Stimulated activated naive CD4-positive, alpha-beta T cell treated with Interleukin-2 at 50 U/mL for 16 hours (primary cell): ENCODE data around the gene GDF15.
"Not testable (repeated sequence)": the region's sequence is repeated elsewhere in the genome, so short reads cannot be mapped to it uniquely, and the experiment has no call there.

Experiments
- DNase-seq: peaks from one replicate; lab custom pipeline; 2025; lab: John Stamatoyannopoulos, UW

GDF15 gene, protein sequence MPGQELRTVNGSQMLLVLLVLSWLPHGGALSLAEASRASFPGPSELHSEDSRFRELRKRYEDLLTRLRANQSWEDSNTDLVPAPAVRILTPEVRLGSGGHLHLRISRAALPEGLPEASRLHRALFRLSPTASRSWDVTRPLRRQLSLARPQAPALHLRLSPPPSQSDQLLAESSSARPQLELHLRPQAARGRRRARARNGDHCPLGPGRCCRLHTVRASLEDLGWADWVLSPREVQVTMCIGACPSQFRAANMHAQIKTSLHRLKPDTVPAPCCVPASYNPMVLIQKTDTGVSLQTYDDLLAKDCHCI

DNA sequence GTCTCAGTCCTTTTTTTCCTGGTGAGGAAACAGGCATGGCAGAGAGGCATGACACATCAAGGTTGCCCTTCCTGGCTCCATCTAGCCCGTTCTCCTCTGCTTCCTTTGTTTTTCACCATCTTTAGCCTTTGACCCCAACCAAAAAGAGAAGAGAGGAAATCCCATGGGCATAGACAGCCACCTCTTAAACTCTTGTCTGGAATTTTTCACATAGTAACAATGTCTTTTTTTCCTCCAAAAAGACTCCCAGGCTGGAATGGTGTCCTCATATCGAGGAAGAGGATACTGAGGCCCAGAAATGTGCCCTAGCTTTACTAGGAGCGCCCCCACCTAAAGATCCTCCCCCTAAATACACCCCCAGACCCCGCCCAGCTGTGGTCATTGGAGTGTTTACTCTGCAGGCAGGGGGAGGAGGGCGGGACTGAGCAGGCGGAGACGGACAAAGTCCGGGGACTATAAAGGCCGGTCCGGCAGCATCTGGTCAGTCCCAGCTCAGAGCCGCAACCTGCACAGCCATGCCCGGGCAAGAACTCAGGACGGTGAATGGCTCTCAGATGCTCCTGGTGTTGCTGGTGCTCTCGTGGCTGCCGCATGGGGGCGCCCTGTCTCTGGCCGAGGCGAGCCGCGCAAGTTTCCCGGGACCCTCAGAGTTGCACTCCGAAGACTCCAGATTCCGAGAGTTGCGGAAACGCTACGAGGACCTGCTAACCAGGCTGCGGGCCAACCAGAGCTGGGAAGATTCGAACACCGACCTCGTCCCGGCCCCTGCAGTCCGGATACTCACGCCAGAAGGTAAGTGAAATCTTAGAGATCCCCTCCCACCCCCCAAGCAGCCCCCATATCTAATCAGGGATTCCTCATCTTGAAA is at the start of gene GDF15:
TSS of gene GDF15 (plus strand) at position 484 of the 868 bp plus-strand sequence. CDS start at position 516, 32 bp downstream.
- no peak for DNase-seq

DNA sequence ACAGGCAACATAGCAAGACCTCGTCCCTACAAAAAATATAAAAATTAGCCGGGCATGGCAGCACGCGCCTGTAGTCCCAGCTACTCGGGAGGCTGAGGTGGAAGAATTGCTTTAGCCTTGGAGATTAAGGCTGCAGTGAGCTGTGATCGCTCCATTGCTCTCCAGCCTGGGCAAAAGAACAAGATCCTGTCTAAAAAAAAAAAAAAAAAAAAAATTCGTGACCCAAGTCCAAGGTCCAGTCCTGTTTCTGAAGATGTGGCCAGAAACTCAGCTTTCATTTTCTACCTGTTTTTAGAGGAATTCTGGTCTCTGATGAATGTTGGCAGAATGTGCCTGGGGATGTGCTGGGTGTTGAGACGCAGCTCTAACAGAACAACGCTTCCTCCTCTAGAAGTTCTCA is 47.4 kb upstream of the GDF15 start:
- no peak for DNase-seq

DNA sequence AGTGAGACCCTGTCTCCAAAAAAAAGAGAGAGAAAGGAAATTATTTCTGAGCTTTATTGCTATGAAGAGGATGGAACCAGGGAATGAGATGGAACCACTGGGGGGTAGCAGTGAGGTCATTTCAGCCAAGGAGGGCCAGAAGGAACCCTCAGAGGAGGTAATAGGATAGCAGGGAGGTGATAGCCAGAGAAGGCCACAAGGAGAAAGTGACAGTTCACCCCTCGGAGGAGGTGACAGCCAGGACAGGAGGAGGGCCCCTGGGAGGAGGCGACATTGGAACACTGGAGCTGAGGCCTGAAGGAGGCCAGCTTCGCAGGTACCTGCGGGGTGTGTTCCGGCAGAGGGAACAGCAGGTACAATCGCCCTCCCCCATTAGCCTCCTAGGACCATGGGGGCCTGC is 46.2 kb upstream of the GDF15 start:
- no peak for DNase-seq

DNA sequence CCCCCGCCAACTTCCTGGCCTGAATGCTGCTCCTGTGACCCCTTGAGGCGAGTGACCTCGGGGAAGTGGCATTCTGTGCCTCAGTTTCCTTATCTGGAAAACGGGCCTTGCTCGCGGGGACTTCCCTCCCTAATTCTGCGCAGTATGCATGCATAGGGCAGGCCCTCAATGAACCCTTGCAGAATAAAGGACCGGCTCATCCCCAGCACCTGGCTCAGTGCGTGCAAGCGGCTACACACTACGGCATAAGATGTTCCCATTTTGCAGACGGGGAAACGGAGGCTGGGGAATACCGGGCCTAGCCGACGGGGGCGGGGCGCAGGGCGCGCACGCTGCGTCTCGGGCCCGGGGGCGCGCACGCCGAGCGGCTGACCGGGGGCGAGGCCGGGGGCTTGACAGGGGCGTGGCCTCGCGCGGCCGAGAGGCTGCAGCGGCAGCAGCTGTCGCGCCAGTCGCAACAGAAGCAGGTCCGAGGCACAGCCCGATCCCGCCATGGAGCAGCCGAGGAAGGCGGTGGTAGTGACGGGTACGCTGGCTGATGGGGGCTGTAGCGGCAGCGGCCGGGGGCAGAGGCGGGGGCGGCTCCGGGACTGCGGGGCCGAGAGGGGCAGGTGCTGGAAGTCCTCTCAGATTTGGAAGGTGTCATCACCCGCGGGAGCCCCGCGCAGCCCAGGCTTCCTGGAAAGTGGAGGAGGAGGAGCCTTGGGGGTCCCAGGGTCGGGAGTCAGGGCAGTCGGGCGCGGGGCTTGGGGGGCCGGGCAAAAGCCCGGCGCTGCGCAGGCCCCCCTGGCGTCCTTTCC is 45.6 kb upstream of the GDF15 start, which contains the start of gene PGPEP1:
TSS of gene PGPEP1 (plus strand) at position 409 of the 800 bp plus-strand sequence. CDS start at position 493, 84 bp downstream.
- DNase-seq, result peak; percentile 51

DNA sequence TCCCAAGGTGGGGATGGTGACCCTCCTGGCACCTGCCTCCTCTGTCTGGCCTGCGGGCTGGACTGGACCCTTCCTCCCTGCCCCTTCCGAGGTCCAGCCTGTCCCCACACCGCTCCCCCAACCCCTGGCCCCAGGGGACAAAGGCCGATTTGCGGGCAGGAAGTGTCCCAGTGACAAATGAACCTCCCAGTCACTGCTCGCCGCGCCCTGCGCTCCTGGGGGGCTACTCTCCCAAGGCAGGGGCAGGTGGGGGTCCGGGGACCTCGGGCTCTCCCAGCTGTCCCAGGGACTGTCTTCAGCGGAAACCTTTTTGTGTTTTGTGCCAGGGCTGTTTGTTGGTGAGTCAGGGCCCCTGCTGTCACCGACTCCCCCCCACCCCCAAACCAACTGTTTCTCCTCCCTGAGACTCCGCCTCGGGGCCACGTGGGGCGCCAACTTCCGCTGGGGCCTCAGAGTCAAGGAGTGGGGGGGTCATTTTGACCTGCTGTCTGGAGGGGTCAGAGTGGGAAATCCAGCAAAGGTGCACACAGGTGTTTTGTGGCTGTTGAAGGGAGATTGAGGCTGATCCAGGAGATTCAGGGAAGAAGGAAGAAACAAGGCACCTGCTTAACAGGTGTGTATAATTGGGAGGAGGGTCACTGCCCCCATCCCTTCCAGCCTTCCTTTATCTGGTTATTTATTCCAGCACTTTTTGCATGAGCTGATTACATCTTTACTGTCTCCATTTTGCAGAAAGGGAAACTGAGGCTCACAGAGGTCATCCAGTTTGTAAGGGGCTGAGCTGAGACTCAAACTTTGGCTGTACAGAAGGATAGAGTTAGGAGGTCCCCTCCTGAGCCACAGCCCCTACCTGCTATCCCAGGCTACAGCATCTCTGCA is 44.7 kb upstream of the GDF15 start:
- DNase-seq, result peak; percentile 64

DNA sequence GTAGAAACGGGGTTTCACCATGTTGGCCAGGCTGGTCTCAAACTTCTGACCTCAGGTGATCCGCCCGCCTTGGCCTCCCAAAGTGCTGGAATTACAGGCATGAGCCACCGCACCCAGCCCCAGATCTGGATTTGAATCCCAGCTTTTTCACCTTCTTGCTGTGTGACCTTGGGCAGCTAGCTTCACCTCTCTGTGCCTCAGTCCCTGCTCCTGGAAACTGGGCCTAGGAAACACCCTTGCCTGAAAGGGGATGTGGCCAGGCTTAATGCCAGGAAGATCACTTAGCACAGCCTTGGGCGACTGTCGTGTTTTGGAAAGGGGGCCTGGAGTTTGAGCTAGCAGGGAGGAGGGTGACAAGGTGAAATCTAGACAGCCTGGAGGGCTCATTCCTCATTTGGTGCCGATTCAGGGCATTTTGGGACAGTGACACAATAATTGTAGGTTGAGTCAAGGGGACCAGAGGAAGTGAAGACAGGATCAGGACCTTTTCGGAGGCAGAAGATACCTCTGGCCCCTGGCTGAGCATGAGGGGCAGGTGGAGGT is 43.8 kb upstream of the GDF15 start:
- no peak for DNase-seq

DNA sequence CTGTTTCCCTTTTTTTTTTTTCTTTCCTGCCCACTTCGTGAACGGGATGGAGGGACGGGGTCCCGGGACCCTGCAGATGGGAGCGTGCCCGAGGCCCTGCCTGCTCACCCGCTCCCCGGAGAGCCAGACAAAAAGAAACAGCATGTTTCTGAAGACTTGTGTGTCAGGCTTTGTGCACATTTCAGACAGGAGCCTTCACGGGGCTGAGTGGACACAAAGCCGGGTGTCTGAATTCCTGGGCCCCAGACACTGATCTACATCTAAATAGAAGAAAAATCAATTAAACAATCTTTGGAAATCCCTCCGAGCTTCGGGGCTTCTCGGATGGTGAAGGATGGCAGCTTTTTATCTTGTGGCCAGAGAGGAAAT is 41.4 kb upstream of the GDF15 start:
- no peak for DNase-seq

DNA sequence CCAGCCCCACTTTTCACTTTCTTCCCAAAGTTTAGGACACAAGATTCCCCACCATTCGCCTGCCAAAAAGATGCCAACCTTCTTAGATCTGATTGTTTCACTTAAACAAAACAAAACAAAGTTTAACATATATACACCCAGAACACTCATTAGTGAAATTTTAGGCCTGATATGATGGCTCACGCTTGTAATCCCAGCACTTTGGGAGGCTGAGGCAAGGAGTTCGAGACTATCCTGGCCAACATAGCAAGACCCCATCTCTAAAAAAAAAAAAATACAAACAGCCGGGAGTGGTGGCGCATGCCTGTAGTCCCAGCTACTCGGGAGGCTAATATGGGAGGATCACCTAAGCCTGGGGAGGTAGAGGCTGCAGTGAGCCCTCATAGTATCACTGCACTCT is 40.7 kb upstream of the GDF15 start:
- DNase-seq, result no peak

DNA sequence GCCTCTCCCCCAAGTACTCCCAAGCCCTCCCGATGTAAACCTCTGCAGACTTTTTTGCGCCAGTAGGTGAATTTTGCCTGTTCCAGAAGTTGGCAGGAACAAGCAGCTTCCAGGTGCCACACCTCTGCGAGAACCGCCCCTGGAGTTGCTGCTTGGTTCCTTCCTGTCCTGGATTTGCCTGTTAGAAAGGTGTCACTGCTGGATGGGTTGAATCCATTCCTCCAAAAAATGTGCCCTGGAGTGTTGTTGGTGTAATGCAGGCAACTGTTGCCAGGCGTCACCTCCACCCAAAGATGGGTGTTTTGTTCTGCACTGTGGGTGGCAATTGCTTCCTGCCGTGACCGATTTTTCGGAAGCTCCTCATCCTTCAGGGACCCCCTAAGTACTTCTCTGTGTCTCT is 39.9 kb upstream of the GDF15 start:
- no peak for DNase-seq

DNA sequence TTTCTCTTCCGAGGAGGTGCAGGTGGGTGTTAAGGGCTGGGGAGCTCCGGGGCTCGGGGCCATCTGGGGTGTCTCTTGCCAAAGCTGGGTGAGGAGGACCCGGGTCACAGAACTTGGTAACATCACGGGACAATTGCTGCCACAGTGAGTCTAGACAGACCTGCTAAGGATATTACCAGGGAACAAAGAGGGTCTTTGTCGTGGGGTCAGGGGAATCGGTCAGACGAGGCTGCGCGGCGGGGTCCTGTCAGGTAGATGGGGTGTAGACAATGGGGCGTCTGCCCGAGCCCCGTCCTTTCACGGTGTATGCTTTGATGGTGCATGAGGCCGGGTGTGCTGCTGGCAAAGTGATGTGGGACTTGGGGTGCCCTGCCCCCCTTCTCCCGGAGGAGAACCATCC is 37.8 kb upstream of the GDF15 start:
- DNase-seq, result no peak

DNA sequence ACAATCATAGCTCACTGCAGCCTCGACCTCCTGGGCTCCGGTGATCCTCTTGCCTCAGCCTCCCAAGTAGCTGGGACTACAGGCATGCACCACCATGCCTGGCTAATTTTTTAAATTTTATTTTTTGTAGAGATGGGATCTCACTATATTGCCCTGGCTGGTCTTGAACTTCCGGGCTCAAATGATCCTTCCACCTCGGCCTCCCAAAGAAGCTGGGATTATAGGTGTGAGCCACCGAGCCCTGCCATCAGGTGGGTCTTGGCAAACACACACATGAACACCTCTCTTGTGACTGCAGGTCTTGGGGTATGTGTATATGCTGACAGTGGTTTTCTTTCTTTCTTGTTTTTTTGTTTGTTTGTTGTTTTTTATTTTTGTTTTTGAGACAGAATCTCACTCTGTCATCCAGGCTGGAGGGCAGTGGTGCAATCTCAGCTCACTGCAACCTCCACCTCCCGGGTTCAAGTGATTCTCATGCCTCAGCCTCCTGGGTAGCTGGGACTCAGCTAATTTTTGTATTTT is 37.1 kb upstream of the GDF15 start:
- not testable (repeated sequence) for DNase-seq

DNA sequence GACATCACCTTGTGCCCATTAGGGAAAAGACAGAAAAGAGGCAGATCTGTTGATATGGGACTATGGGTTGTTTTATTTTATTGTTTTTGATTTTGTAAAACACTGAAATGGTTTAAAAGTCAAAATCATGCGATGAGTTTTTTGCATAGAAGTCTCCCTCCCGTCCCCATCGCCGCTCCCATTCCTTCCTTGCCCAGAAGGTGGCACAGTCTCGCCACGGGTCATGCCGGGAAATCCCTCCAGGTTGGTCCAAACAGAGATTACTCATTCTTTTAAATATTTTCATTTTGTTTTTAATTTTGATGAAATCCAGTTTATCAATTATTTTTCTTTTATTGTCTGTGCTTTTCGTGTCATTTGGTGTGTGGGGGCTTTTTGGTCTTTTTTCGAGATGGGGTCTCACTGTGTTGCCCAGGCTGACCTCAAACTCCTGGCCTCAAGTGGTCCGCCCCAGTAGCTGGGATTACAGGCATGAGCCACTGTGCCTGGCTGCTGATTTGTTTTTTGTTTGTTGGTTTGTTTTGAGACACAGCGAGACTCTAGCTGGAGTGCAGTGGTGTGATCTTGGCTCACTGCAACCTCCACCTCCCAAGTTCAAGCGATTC is 36.3 kb upstream of the GDF15 start:
- DNase-seq, result no peak

DNA sequence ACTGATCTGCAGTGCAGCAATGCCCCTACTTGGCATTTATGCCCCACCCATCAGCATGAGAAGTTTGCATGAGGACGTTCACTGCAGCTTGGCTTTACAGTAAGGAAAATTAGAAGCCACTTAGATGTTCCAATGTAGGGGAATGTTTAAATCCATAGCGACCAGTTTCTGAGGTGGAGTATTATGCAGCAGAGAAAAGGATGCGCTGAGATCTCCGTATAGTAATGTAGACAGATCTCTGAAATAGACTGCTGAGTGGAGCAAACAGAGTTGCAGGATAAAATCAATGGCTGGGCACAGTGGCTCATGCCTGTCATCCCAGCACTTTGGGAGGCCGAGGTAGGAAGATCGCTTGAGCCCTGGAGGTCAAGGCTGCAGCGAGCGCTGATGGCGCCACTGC is 35.5 kb upstream of the GDF15 start:
- DNase-seq, result no peak

DNA sequence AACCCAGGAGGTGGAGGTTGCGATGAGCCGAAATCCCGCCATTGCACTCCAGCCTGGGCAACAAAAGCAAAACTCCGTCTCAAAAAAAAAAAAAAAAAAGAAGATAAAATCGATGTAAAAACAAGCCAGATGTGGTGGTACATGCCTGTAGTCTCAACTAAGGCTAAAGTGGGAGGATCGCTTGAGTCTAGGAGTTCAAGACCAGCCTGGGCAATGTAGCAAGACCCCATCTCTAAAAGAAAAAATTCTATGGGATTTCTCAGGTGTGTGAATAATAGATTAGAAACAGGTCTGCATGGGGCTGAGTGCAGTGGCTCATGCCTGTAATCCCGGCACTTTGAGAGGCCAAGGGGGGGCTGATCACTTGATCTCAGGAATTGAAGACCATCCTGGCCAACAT is 34.4 kb upstream of the GDF15 start:
- DNase-seq, result no peak

DNA sequence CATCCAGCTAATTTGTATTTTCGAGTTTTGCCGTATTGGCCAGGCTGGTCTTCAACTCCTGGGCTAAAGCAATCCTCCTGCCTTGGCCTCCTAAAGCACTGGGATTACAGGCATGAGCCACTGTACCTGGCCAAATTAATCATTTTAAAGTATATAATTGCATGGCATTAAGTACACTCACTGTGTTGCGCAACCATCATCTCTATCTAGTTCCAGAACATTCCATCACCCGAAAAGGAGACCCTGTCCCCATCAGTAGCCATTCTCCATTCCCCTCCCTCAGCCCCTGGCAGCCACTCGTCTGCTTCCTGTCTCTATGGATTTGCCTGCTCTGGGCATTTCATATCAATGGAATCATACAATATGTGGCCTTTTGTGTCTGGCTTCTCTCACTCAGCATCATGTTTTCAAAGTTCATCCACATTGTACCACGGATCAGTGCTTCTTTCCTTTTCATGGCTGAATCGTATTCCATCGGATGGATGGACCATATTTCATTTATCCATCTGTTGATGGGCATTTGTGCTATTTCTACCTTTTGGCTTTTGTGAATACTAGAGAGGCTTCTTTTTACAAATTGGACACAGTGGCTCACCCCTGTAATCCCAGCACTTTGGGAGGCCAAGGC is 32.5 kb upstream of the GDF15 start:
- no peak for DNase-seq

DNA sequence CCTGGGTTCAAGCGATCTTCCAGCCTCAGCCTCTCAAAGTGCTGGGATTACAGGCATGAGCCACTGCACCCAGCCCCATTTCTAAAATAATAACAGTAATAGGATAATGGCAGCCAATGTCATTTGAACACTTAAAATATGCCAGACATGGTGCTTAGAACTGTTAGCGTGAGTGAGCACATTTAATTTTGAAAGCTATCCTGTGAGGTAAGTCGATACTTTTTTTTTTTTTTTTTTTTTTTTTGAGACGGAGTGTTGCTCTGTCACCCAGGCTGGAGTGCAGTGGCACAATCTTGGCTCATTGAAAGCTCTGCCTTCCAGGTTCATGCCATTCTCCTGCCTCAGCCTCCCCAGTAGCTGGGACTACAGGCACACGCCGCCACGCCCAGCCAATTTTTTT is 31.2 kb upstream of the GDF15 start:
- not testable (repeated sequence) for DNase-seq

DNA sequence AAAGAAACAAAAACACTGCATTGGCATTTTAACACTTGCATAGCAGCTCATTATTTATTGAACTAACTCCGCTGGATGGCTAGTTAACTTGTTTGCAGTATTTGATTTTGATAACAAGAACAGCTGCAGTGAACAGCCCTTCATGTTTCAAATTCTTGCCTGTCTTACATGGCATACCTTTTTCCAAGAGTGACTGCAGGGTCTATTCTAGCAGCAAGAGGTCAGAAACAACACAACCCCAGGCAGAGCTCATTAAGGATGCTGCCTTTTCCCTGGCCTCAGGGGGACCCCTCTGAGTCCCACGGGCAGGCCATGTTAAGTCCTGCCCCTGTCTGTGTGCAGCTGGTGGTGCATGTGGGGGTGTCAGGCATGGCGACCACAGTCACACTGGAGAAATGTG is 28.9 kb upstream of the GDF15 start:
- no peak for DNase-seq

DNA sequence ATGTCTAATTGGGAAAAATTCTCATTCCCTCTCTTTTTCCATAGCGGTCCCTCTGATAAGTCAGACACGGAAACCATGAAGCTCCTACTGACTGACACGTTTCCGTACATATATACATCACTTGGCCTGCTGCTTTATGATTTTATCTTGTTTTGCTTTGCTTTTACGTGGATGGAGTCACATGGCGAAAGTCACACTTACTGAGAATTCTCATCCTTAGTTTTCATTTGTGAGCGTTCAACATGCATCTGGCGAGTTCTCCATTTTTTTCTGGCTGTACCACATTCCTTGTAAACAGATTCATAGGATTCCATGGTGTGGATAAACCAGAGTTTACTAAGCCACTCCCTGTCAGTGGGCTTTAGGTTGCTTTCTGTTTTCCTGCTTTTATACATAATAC is 24.3 kb upstream of the GDF15 start:
- DNase-seq, result no peak

DNA sequence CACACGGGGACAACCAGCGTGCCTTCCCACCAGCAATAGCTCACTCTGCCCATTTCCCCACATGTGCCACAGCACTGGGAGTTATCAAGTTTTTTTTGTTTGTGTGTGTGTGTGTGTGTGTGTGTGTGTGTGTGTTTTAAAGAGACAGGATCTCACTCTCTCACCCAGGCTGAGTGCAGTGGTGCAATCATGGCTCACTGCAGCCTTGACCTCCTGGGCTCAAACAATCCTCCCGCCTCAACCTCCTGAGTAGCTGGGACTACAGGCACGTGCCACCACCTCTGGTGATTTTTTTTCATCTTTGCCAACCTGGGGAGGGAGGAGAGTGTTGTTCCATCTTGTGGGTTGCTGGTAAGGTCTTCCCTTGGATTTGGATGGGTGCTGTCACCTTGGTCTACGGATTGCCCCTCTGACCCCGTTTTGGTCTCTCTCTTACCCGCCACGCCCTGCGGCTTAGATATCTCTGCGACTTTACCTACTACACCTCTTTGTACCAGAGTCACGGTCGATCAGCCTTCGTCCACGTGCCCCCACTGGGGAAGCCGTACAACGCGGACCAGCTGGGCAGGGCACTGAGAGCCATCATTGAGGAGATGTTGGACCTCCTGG is 22.9 kb upstream of the GDF15 start:
- no peak for DNase-seq

DNA sequence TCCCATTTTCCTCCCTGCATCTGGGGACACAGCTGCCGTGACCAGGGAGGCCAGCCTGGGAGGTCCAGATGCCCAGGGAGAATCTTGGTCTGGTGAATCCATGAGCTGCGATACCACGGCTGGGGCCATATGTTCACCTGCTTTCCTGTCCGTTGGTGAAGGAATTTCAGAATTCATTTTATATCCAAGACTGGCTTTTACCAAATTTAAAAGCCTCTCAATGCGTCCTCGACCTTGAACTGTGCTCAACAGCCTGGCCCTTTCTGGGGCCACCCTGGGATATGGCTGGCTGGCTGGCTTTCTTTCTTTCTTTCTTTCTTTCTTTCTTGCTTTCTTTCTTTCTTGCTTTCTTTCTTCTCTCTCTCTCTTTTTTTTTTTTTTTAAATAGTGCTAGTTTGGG is 22.2 kb upstream of the GDF15 start:
- no peak for DNase-seq
